Thoracic aorta (tissue), 2 donors: ENCODE data around the gene FUBP3. TPM values are rescaled to one million over a fixed set of nuclear protein-coding genes. Genes with fewer than 3 reads are reported as not detected.

ENCODE experiments used
- ATAC-seq: fragments of 150-250 bp; one replicate; pipeline ENCODE4 v1.8.0; 2017; ENCODE audit warnings: low read depth; ENCODE audit not compliant: insufficient number of reproducible peaks, low FRiP score
- DNase-seq: peaks from one replicate; pipeline ENCODE4 v3.0.0-alpha.2; 2020; ENCODE audit warnings: low spot score
- H3K27ac ChIP-seq, 2 donors: fragments of 200-600 bp; sonication (generic); 1 replicate in 1 of 2; 2 replicates in 1 of 2; pipeline ENCODE4 v1.5.1; 2016; ENCODE audit warnings: mild to moderate bottlenecking in 2 of 2, moderate library complexity in 2 of 2
- H3K27me3 ChIP-seq: fragments of 200-600 bp; sonication (generic); replicated peaks from 2 replicates; pipeline ENCODE4 v1.6.0; 2016; ENCODE audit warnings: mild to moderate bottlenecking; ENCODE audit not compliant: insufficient read depth
- H3K36me3 ChIP-seq: fragments of 200-600 bp; sonication (generic); one replicate; pipeline ENCODE4 v1.5.1; 2016
- H3K4me1 ChIP-seq, 2 donors: fragments of 200-600 bp; sonication (generic); 1 replicate in 1 of 2; 2 replicates in 1 of 2; pipeline versions ENCODE4 v1.5.1 to v1.6.0; 2016; ENCODE audit warnings: low read depth in 2 of 2, mild to moderate bottlenecking in 1 of 2; ENCODE audit not compliant: control insufficient read depth in 1 of 2
- H3K4me3 ChIP-seq: fragments of 200-600 bp; sonication (generic); 2 replicates; pipeline ENCODE4 v1.5.1; 2016; ENCODE audit warnings: mild to moderate bottlenecking
- H3K9me3 ChIP-seq: fragments of 200-600 bp; sonication (generic); 2 replicates; pipeline ENCODE4 v1.5.1; 2016
- CTCF ChIP-seq: fragments of 200-600 bp; sonication (generic); IDR thresholded peaks from one replicate; pipeline ENCODE4 v1.5.1; 2019; ENCODE audit warnings: antibody characterized with exemption
- total RNA-seq, 2 donors: library from RNA; depleted of rRNA; stranded (reverse); fragments of >200 nt; gene quantifications; one replicate each; pipeline versions ENCODE4 v1.1.0 to v1.2.3, GENCODE V29; 2016

The FUBP3 gene
- total RNA-seq, 2 donors from 2014 or later: 62.9 to 127 TPM

GRCh38 chr9:130610862-130611707, 31.7 kb downstream of the FUBP3 start:
- Histone ChIP-seq H3K4me3 (no peak overlapping the region), H3K4me1 (peaks cover 0 to 7% of the 10 kb centered on the region in 2 donors), H3K27me3 (no peaks in the 10 kb centered on the region), H3K27ac (no peak overlapping the region), H3K36me3 (peaks cover 36% of the 10 kb centered on the region), H3K9me3 (no peaks in the 10 kb centered on the region)
- DNase-seq (no peak), ATAC-seq (no peak)
- TF ChIP-seq CTCF: no peak

- ATAC-seq (no peak), DNase-seq (no peak)
- H3K36me3 ChIP-seq: peaks cover 82% of the 10 kb centered on the region
- no peak overlapping the region for H3K4me3 ChIP-seq
- no peaks in the 10 kb centered on the region for H3K27me3 ChIP-seq
- no peak for TF ChIP-seq CTCF
- peaks cover 0 to 1% of the 10 kb centered on the region in 2 donors for H3K4me1 ChIP-seq
- no peaks in the 10 kb centered on the region for H3K9me3 ChIP-seq
- no peak overlapping the region for H3K27ac ChIP-seq
Measured at GRCh38 chr9:130616451-130616850, 37.1 kb downstream of the FUBP3 start.

- peaks cover 81% of the 10 kb centered on the region for H3K36me3 ChIP-seq
- no peaks in the 10 kb centered on the region for H3K9me3 ChIP-seq
- no peak overlapping the region for H3K27ac ChIP-seq
- DNase-seq (no peak), ATAC-seq (no peak)
- no peaks in the 10 kb centered on the region for H3K4me1 ChIP-seq
- H3K4me3 ChIP-seq: no peak overlapping the region
- no peak for TF ChIP-seq CTCF
- H3K27me3 ChIP-seq: no peaks in the 10 kb centered on the region
Measured at GRCh38 chr9:130623466-130623865, 44.1 kb downstream of the FUBP3 start.

DNA sequence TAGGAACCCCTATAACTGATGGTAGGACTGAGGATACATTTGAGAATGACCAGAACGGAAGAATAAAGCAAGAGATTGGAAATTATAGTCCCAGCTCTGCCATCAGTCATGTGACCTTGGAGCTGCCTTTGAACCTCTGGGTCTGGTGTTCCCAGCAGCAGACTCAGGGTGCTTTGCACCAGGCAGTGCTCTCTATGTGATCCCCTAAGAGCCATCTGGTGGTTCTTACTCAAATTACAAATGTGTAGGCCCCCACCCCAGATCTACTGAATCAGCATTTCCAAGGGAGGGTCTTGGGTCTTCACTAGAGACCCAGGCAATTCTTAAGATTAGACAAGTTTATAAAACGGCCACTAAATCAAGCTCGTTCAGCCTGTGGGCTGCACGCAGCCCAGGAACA, 44.8 kb downstream of the FUBP3 start:
- H3K27me3 ChIP-seq: no peaks in the 10 kb centered on the region
- DNase-seq: no peak
- ATAC-seq: no peak
- H3K36me3 ChIP-seq: peaks cover 80% of the 10 kb centered on the region
- no peak for TF ChIP-seq CTCF
- no peaks in the 10 kb centered on the region for H3K4me1 ChIP-seq
- no peak overlapping the region for H3K27ac ChIP-seq
- no peak overlapping the region for H3K4me3 ChIP-seq
- no peaks in the 10 kb centered on the region for H3K9me3 ChIP-seq

DNA sequence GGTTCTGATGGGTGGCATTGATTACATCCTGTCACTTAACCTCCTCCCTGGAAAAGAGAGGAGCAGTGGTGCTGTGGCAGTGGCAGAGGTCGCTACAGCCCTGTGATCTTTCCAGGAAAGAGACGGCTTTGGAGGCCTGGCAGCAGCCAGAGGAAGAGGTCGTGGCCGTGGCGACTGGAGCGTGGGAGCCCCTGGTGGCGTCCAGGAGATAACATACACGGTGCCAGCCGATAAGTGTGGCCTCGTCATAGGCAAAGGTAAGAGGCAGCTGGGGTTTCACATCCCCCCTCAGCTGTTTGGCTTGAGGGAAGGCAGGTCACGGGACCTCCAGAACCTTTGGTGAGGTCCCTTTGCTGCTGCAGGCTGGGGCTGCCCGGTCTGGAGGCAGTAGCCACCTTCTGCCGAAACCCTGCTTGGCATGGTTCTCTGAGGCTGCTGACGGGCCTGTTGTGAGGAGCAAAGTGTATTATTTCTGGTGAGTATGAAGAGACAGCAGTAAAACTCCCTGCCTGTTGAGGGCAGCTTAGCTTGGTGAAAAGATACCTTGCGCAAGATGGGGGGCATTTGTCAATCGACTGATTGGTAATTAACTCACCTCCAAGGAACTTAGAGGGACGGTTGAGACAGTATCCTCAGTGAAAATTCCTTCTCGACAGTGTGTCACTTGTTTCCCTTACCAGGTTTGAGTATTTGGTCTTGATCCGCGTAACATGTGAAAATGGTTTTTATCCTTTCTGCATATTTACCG, 47.0 kb downstream of the FUBP3 start:
- Histone ChIP-seq H3K9me3 (no peaks in the 10 kb centered on the region), H3K27me3 (no peaks in the 10 kb centered on the region), H3K36me3 (peaks cover 76% of the 10 kb centered on the region), H3K27ac (no peak overlapping the region), H3K4me3 (no peak overlapping the region), H3K4me1 (no peaks in the 10 kb centered on the region)
- TF ChIP-seq CTCF: no peak
- ATAC-seq (no peak), DNase-seq (no peak)
